ENCODE measurements around the gene PNLIPRP2.

PNLIPRP2 gene

GRCh38 chr10:116633216-116633600 is 12.5 kb downstream of the PNLIPRP2 start:
- TF ChIP-seq CTCF (IDR thresholded peaks at IDR 0.05; ENCODE audit: low read depth, low read length): no peak
- no peaks in the 10 kb centered on the region for H3K9me3 ChIP-seq (ENCODE audit: severe bottlenecking)
- H3K4me3 ChIP-seq (ENCODE audit: low read depth, low read length): no peak overlapping the region
- no peaks in the 10 kb centered on the region for H3K27me3 ChIP-seq (ENCODE audit: insufficient read depth, low read depth, severe bottlenecking)
- H3K36me3 ChIP-seq: no peaks in the 10 kb centered on the region
- DNase-seq: no peak
- no peak overlapping the region for H3K27ac ChIP-seq

GRCh38 chr10:116634126-116634975 is 13.6 kb downstream of the PNLIPRP2 start:
- DNase-seq: no peak
- Histone ChIP-seq H3K27me3 (ENCODE audit: insufficient read depth, low read depth, severe bottlenecking) (no peaks in the 10 kb centered on the region), H3K36me3 (no peaks in the 10 kb centered on the region), H3K9me3 (ENCODE audit: severe bottlenecking) (no peaks in the 10 kb centered on the region), H3K4me3 (ENCODE audit: low read depth, low read length) (no peak overlapping the region), H3K27ac (no peak overlapping the region)
- TF ChIP-seq CTCF (IDR thresholded peaks at IDR 0.05; ENCODE audit: low read depth, low read length): no peak

GRCh38 chr10:116636385-116636784 is 15.6 kb downstream of the PNLIPRP2 start:
- H3K4me3 ChIP-seq (ENCODE audit: low read depth, low read length): no peak overlapping the region
- no peaks in the 10 kb centered on the region for H3K9me3 ChIP-seq (ENCODE audit: severe bottlenecking)
- H3K36me3 ChIP-seq: no peaks in the 10 kb centered on the region
- DNase-seq: no peak
- no peaks in the 10 kb centered on the region for H3K27me3 ChIP-seq (ENCODE audit: insufficient read depth, low read depth, severe bottlenecking)
- H3K27ac ChIP-seq: no peak overlapping the region
- no peak for TF ChIP-seq CTCF (IDR thresholded peaks at IDR 0.05; ENCODE audit: low read depth, low read length)

GRCh38 chr10:116636976-116637375 is 16.2 kb downstream of the PNLIPRP2 start:
- Histone ChIP-seq H3K9me3 (ENCODE audit: severe bottlenecking) (no peaks in the 10 kb centered on the region), H3K27ac (no peak overlapping the region), H3K4me3 (ENCODE audit: low read depth, low read length) (no peak overlapping the region), H3K27me3 (ENCODE audit: insufficient read depth, low read depth, severe bottlenecking) (no peaks in the 10 kb centered on the region), H3K36me3 (no peaks in the 10 kb centered on the region)
- no peak for TF ChIP-seq CTCF (IDR thresholded peaks at IDR 0.05; ENCODE audit: low read depth, low read length)
- DNase-seq: no peak

- Histone ChIP-seq H3K27ac (no peak overlapping the region), H3K27me3 (ENCODE audit: insufficient read depth, low read depth, severe bottlenecking) (no peaks in the 10 kb centered on the region), H3K36me3 (no peaks in the 10 kb centered on the region), H3K9me3 (ENCODE audit: severe bottlenecking) (no peaks in the 10 kb centered on the region), H3K4me3 (ENCODE audit: low read depth, low read length) (no peak overlapping the region)
- no peak for TF ChIP-seq CTCF (IDR thresholded peaks at IDR 0.05; ENCODE audit: low read depth, low read length)
- no peak for DNase-seq
These were observed 17.1 kb downstream of the PNLIPRP2 start for GRCh38 chr10:116637830-116638229.

- no peaks in the 10 kb centered on the region for H3K27me3 ChIP-seq (ENCODE audit: insufficient read depth, low read depth, severe bottlenecking)
- H3K27ac ChIP-seq: no peak overlapping the region
- peaks cover 4% of the 10 kb centered on the region for H3K9me3 ChIP-seq (ENCODE audit: severe bottlenecking)
- TF ChIP-seq CTCF (IDR thresholded peaks at IDR 0.05; ENCODE audit: low read depth, low read length): no peak
- H3K4me3 ChIP-seq (ENCODE audit: low read depth, low read length): no peak overlapping the region
- no peak for DNase-seq
- no peaks in the 10 kb centered on the region for H3K36me3 ChIP-seq
These were observed 25.7 kb downstream of the PNLIPRP2 start for GRCh38 chr10:116646502-116646901.
